HG03457 (cell line): ENCODE results near the gene TRABD2B.

Experiments
- ATAC-seq: cut with Tn5 transposase; IDR thresholded peaks from one replicate; pipeline ENCODE4 v1.9.1; 2021; ENCODE audit warnings: moderate number of reproducible peaks; ENCODE audit not compliant: unreplicated experiment

TRABD2B gene

DNA sequence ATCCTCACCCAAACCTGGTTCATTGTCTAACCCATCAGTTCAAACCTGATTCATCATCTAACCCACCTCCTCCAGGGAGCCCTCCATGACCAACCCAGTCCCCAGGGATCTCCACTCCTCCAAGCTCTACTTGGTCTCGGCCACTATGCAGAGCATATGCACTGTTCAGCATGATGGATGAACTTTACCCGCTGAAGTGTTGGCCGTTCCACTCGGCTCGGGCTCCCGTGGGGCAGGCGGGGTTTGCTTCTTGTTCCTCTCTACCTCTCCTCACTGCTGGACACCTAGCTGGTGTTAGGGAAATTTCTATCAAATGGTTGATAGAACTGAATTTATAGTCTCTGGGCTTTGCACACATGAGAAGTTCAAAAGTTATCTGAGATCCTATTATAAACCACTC is 111.0 kb downstream of the TRABD2B start:
- ATAC-seq: no peak

DNA sequence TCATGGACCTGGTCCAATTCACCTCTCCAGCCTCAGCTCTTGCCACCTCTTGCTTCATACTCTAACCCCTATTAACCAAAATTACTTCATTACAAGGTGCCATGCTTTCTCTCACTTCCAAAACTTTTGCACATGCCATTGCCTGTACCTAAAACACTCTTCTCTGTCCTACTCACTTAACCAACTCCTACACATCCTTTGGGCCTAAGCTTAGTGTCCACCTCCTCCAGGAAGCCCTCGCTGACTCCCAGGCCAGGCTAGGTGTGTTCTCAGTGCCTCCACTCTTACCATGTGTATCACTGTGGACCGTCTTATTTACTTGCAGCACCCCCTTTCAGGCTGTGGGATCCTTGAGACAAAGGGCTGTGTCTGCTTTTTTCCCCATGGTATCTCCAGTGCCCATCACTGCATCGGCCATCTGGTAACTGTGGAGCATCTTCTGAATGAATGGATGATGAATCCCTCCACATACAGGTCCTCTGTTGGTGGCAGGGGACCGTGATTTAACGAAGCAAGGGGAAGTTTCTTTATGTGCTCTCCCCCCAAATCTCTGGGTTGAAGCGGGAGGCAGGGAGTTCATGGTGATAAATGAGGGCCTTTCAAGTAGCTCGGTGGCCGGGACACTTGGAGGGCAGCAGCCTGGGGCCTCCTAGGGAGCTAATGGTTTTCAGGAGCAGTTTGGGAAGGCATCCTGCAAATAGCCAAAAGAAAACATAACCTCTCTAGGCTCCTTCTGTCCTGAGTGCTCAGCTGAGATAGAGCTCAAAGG is 111.9 kb downstream of the TRABD2B start:
- ATAC-seq: no peak

DNA sequence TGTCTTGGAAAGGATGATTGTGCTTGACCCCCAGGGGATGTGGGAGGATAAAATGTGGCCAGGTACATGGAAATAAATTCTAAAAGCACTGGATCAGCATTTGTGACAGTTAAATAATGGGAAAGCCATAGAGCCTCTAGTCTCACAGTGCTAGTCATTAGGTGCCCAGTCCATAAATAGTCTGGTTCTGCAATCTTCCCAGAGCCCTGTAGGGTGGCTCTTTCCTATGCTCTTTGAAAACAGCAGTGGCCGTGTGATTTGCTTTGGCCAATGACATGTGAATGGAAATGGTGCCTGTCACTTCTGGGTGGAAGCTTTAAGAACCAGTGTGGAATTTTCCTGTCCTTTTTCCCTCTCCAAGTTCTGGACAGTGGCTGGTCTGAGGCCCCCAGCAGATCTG is 113.2 kb downstream of the TRABD2B start:
- no peak for ATAC-seq

DNA sequence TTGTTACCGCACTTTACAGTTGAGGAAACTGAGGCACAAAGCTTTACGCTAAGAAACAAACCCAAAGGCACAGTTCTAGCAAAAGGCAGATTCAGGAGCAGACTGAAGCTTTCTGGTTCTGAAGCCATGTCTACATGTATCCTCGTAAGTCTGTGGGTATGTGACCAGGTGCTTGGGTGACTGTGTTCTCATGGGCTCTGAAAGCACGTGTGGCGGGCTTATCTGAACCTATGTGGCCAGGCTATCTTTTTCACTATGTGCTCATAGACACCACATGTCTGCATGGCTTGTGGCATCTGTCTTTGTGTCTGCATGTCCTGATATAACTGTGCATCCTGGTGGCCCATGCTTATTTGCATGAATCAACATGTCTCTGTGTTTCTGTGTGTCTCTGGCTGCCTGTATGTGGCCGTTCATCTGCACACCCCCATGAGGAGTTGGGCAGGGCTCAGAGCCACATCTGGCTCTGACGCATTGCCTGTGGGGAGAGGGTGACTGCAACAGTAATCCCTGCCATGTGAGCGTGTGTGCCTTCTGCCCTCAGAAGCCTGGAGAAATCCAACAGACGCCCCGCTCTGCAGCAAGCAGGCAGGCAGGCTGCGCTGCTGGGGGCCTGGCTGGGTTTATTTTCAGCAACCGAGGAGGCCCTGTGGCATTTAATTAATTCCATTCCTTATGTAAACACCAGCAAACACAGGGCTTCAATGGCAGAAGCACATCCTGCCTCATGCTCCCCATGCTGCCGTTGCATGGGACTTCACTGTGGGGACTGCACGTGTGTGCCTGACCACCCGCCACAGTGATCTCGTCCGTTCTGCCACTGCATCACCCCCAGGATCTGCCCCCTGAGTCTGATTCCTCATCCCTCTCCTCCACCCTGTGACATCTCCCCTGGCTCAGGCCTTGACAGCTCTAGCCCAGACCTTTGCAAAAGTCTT is 115.4 kb downstream of the TRABD2B start:
- ATAC-seq: no peak

DNA sequence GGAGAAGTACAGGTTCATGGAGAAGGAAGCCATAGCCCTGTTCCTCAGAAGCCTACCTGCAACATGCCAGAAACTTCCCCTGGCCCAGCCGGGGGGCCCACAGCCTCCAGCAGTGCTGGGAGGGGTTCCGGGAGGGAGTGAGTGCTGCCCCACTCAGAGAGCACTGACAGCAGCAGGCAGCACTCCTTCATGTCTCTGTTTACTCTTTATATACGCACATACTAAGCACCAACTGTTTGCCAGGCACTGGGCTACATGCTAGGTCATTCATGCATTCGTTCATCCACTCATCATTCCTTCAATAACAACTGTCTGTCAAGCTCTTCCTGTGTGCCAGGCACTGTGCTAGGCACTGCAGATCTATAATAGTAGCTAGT is 120.6 kb downstream of the TRABD2B start:
- no peak for ATAC-seq

DNA sequence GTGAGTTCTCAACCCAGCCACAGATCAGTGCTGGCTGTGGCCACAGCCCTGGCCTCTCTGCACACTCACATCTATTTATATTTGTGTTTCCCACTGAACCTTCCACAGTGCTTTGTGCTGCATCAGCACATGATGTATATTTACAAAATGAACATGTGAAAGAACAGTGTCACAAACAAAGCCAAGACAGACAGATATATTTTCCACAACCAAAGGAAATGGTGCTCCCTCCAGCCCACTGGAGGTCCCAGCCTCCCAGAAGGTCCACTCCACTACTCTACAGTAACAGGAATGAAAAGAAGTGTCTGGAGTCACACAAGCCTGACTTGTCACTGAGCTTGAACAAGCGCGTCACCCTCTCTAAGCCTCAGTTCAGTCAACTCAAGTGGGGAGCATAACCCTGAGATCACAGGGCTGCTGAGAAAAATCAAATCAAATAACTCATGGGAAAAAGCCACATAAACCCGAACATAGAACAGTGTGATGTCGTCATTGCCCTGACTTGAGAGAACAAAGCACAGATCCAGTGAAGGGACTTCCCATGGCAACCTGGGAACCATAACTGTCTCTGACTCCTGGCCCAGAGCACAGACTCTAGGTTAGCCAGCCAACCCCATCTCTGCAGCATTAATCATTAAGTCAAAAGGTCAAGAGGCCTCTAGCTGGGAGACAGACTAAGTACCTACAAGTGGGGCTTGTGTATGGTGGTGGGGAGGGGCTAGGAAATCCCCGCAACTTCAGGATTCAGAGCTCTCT is 121.2 kb downstream of the TRABD2B start:
- no peak for ATAC-seq

DNA sequence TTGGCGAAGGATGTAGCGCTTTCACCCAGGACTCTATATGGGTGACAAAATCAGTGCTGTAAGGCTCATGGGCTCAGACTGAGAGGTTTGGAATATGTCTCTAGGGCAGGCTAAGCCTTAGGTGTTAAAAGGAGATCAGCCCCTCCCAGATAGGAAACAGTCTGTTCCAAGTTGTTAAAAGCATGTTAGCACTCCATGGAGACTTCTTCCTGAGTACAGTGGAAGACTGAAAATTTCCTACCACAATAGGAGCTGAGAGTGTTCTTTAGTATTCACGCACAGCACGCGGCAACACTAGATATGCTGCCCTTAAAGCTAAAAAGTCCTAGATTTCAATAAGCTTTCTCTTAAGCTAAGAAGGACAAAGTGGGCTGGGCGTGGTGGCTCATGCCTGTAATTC is 122.1 kb downstream of the TRABD2B start:
- no peak for ATAC-seq

DNA sequence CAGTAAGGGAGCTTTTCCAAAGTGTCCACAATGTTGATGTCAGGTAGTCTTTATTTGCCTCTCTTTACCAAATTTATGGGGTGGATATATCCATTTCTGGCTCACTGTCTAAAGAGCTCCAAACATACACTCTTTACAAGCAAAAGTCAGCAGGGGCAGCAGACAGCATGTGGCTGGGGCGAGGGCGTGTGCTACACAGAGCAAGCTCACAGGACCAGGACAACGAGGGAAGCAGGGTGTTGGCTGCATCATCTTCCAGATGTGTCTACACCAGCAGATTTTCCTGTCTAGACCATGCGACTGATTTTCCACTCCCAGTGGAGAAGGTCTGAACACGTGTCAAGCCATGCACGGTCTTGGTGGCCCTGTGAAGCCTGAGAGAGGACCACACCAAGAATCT is 123.8 kb downstream of the TRABD2B start:
- no peak for ATAC-seq

DNA sequence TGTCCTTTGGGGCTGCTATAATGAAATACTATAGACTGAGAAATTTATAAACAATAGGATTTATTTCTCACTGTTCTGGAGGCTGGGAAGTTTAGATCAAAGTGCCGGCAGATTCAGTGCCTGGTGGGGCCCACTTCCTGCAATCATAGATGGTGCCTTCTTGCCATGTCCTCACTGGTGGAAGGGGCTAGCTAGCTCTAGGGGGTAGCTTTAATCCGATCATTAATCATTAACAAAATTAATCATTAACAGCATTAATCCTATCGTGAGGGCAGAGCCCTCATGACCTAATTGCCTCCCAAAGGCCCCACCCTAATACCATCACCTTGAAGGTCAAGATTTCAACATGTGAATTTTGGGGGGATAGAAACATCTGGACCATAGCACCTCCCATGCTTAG is 124.3 kb downstream of the TRABD2B start:
- no peak for ATAC-seq

DNA sequence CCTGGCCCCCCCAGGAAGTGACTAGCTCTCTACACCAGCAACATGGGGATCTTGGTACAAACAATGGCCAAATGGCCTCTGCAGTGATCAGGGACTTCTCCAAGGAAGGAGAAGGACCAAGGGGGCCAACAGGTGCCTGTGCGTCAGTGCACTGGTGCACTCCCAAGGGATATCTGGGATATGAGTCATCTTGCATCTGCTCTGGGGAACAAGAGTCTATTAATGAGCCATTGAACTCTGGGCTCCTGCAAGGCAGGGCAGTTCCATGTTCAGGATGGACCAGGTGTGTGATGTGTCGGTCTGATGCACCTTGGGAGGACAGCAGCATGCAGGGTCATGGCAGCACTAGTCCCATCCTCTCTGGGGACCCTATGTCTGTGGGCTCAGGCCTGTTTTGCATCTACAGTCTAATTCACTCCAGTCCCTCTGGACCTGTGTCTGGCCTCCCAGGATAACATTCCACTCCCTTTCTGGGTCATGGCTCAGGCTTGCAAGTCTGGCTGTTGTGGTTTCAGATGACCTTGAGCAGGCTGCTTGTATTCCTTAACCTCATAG is 125.3 kb downstream of the TRABD2B start:
- no peak for ATAC-seq

DNA sequence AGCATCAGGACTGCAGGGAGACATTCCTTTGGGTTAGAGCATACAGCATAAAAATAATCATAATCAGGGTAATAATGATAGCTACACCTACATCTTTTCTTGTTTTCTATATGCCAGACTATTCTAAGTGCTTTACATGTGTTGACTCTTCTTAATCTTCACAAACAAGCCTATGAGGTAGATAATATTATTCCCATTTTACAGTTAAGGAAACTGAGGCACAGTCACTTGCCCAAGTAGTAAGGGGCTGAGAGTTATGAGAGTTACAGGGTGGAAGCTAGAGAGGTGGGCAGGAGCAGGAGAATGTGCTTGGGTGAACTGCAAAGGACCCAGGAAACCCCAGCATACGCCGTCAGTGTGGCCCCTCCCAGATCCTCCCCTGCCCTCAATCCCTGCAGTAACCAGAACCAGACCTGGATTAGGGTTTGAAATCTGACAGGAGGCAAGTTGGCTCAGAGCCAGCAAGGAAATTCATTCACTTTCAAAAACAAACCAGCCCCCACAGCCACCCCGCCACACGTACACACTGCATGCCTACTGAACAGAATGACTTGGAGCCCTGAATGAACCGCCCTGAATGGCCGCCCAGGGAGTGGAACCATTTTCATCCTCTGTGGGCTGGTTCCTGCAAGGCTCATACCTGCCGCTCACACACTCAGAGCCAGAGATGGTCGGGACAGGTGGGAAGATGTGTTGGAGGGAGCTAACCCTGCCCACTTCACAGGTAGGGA is 126.1 kb downstream of the TRABD2B start:
- ATAC-seq: no peak

DNA sequence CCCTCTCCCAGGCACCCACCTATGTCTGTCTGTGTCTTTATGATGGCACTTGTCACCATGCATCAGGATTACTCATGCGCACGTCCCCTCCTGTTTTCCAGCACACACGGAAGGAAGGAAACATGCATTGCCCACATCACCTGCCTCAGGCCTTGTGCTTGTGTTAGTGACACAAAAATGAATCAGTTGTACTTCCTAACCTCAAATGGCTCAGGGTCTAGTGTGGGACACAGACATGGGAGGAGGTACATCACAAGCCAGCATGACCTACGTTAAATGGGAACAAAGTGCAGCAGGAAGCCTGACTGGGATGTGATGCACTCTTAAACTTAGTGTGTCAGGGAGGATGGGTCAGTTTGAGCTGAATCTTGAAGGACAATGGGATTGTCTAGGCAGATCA is 126.7 kb downstream of the TRABD2B start:
- ATAC-seq: no peak

DNA sequence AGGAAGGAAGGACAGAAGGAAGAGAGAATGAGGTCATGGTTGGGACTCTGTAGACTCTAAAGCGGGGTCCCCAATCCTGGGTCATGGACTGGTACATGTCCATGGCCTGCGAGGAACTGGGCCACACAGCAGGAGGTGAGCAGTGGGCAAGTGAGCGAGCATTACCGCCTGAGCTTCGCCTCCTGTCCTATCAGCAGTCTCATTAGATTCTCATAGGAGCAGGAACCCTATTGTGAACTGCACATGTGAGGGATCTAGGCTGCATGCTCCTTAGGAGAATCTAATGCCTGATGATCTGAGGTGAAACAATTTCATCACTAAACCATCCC is 128.9 kb downstream of the TRABD2B start:
- no peak for ATAC-seq

DNA sequence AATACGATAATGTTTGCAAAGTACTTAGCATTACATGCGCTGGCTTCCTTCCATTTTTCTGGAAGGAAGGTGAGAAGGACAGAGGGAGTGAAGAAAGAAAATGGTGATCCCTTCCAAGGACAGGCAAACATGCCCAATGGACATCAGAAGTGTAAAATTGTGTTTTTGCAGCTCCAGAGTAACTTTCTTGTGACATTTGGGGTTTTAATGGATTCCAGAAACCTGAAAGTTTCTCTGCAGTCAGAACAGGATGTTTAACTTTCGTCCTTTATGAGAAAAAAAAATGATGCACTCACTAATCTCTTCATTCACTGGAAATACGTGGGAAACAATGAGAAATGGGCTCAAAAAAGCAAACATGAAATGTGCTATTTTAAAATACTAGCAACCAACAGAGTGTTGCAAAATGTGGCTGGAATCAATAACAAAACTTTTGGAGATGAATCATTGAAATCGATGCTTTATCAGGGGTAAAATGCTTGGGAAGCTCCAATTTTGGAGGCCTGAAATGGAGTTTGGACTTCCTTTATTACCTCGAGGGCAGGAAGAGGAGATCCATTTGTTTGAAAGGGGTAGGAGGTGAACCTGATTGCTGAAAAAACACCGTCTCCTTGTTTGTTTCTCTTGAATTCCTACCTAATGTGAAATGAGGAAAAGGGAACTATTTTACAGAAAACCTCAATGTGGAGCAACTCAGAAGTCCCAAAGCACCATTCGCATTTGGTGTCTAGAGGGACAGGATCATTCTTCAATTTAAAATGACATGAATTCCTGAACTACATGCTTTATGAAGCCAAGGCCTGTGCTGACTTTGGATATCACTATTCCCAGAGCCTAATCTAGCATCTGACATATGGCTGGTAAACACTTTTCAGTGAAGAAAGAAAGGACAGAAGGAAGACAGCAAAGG is 129.5 kb downstream of the TRABD2B start:
- ATAC-seq: no peak

DNA sequence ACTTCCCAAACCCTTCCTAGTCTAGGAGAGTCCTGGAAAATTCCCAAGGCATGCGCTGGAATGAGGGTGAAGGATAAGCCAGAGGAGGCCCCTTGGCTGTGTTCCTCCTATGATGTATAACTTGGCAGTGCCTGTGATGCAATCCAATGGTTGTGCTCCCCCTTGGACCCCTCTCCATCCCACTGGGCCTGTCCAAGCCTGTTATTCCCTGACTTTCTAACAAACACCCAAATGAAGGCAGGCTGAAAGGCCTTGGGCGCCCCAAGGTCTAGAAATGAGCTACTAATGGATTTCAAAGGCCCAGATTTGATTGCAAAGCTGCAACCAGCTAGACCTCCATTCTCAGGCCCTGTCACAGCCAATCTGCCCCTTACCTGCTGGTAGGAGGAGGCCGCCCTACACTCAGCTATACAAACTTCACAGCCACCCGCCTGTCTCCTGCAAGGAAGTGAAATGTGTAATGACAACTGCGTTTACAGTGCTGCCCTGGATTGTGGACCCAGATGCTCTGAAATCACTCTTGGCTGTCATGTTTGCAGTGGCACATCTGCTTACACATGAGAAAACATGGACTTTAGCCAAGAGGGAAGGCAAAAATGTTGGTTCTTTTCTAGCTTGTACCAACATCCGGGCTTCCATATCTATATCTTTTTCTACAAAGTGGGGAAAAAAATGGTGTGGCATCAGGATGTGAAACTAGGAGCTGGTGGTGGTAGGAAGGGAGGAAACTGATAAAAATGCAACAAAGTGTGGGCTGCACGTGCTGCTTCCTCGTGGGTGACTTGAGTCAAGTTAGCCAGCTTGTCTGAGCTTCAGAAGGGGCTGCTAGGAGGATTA is 130.4 kb downstream of the TRABD2B start:
- no peak for ATAC-seq

DNA sequence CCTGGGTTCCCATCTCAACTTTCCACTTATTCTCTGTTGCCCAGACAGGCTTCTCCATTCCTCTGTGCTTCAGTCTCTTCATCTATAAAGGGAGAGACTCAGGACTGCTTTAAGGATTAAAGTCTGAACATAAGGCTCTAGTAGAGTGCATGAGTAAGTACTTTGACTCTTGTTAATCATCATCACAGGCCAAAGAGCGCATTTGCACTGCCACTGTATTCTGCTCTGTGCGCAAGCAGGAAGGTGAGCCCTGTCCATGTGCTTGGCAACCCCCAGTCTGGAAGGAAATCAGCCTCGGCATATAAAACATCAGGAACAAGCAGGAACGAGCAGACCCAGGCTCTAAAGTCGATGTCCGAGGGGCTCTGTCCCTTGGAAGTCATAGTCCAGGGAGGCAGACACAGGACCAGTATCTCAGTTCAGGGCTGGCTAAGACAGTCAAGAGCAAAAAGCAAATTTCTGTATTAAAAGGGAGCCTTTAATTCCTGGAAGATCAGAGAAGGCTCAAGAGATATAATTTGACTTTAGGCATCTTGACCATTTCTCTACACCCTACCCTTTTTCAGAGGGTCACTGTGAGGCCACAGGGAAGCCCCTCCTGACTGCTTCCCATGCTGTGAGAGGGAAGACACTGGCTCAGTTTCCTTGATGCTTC is 131.2 kb downstream of the TRABD2B start:
- ATAC-seq: no peak

DNA sequence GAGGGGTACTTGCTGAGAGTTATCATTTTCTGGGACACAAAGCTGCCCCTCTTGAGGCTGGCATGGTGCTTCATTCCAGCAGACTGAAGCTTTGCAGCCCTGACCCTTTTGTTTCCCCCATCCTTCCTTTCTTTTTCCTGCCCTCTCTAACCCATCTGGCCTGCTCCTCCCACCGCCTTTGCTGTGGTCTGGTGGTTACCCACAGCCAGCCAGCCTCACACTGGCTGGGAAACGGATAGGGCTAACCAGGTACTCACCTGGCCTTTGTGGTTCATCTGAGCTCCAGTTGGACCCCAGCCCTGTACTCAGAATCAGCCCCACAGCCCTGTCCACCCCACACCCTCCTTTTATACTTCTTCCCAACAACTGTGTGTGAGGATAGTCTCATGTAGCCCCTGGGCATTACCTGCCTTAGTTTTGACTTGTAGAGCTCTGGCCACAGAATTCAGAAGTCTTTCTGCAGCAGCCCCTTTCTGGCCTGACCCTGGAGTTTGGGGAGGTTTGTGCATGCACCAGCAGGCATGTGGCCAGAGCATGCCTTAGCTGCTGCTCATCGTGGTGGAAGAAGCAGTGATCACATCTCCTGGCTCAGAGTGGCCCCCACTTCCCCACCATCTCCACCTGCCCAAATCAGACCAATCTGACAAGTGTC is 138.0 kb downstream of the TRABD2B start:
- no peak for ATAC-seq

DNA sequence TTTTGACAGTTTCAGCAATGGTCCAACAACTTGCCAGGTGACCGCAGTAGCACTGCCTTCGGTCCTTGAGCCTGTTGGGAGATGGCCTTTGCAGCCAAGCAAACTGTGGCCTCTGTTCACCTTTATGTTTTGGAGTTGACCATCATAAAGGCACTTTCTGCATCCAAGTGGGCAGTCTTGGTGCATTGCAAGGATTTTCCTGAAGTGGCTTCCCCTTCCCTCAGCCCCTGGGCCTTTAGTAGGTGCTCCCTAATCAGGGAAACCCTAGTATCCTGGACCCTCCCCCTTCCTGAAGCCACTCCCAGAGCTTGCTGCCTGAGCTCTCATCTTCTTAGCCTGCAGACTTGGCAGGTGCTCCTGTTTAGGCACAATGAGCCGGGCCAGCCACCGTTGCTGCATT is 140.2 kb downstream of the TRABD2B start:
- no peak for ATAC-seq
